ENCODE measurements around the gene KLHL25. TPM values are rescaled to one million over a fixed set of nuclear protein-coding genes. Genes with fewer than 3 reads are reported as not detected.

KLHL25 gene
- total and polyA plus RNA-seq, 2 of the 8 experiments (the other 6 are each of a cell fraction or from before 2014, with no cell fraction given) = 16.5 to 22.0 TPM

DNA sequence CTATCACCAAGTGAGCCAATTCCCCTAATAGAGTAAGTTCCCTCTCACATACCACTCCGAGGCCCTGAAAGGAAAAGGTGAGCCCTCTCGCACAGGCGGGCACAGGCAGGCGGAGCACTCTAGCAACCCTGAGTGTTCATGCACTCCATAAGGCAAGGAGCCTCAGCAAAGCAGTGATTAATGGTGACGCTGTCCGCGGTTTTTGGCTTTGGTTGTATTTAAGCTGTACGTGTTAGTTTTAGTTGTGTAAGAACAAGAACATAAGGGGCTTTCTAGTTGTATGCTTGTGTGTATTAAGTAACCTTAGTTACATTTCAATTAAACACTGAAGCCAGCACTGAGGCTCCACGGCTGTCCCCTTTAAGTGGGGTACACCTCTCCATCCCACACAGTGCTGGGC, 33.1 kb downstream of the KLHL25 start:
- peaks cover 18% of the 10 kb centered on the region for H3K79me1 ChIP-seq (ENCODE audit: low read depth, low read length)
- no peak overlapping the region for H4K5ac ChIP-seq (ENCODE audit: insufficient read length, low read depth, low read length)
- DNase-seq (ENCODE audit: low read depth in 1 of 2, low spot score in 2 of 2) = no peak
- 98% methylated on average over 9 of the region's 9 CpGs; no CpG with 5 or more reads in 1 of the 2 experiments for WGBS, 2 experiments (ENCODE audit: extremely low coverage in 1 of 2, insufficient coverage in 1 of 2, insufficient read length in 1 of 2, insufficient replicate concordance in 2 of 2, low coverage in 1 of 2, low lambda C conversion rate in 2 of 2, missing lambda C conversion rate in 1 of 2)
- TF ChIP-seq TAF1 (IDR thresholded peaks at IDR 0.05; ENCODE audit: low read depth, low read length) = no peak
- H3K36me3 ChIP-seq (ENCODE audit: control insufficient read depth in 2 of 4, insufficient read depth in 4 of 4, low read length in 3 of 4) = peaks cover 0 to 2% (median 0%) of the 10 kb centered on the region in 4 experiments; a peak in 4 of 8 replicates
- no peak overlapping the region for H3K56ac ChIP-seq (replicated peaks; ENCODE audit: insufficient read length, low read depth, low read length)
- ChIA-PET POLR2A (ENCODE audit: partially characterized antibody) (interaction anchor here (5.1 kb wide), 1 partner anchor 10 kb away, joined by 22 read pairs; no protein-coding TSS in a partner anchor), CTCF (ENCODE audit: partially characterized antibody) (interaction anchor here (1.6 to 3.9 kb wide), 3 partner anchors 8 to 16 kb away, joined by 5 to 14 read pairs (median 10); no protein-coding TSS in a partner anchor)
- no peak overlapping the region for H3K9ac ChIP-seq (replicated peaks in 1 of 4; ENCODE audit: extremely low read depth in 1 of 4, low read depth in 3 of 4, low read length in 3 of 4)
- peak overlapping the region; percentile 72; the same call in 1 of the 2 replicates for H4K8ac ChIP-seq (ENCODE audit: extremely low read depth, insufficient read depth, low read length)
- no peak overlapping the region for H3K4me3 ChIP-seq (ENCODE audit: extremely low read depth in 1 of 4, insufficient read depth in 2 of 4, low read depth in 3 of 4, low read length in 4 of 4)
- H3K9me3 ChIP-seq (ENCODE audit: insufficient read depth in 2 of 2, low read depth in 1 of 2, low read length in 1 of 2) = no peaks in the 10 kb centered on the region
- no peak overlapping the region for H2AK5ac ChIP-seq (ENCODE audit: low read depth, low read length)
- no peak overlapping the region for H2BK15ac ChIP-seq (ENCODE audit: low read length)
- peaks cover 0 to 7% (median 3%) of the 10 kb centered on the region in 4 experiments; a peak in 4 of 7 replicates for H3K4me1 ChIP-seq (replicated peaks in 1 of 4; ENCODE audit: control insufficient read depth in 3 of 4, insufficient read depth in 4 of 4, low read length in 3 of 4)
- no peaks in the 10 kb centered on the region for H3K23me2 ChIP-seq (ENCODE audit: low read depth, low read length)
- H3K79me2 ChIP-seq (ENCODE audit: control insufficient read depth in 1 of 2, insufficient read depth in 2 of 2, low read length in 2 of 2) = peaks cover 0 to 33% of the 10 kb centered on the region in 2 experiments; a peak in 2 of 4 replicates
- peaks cover 8 to 16% of the 10 kb centered on the region in 2 experiments for H4K20me1 ChIP-seq (replicated peaks in 1 of 2; ENCODE audit: control insufficient read depth in 1 of 2, insufficient read depth in 2 of 2, low read length in 2 of 2)
- no peaks in the 10 kb centered on the region for H3K27me3 ChIP-seq (replicated peaks in 1 of 4; ENCODE audit: control insufficient read depth in 3 of 4, extremely low read depth in 1 of 4, insufficient read depth in 3 of 4, low read length in 3 of 4)
- H2BK5ac ChIP-seq (ENCODE audit: low read depth, low read length) = no peak overlapping the region
- no peak overlapping the region for H2BK12ac ChIP-seq (ENCODE audit: low read depth, low read length)
- no peak overlapping the region for H3K4ac ChIP-seq (replicated peaks; ENCODE audit: insufficient read length, low read depth, low read length)
- H3K23ac ChIP-seq (ENCODE audit: insufficient read length) = no peak overlapping the region
- H4K91ac ChIP-seq (replicated peaks; ENCODE audit: insufficient read length, low read length) = no peak overlapping the region
- H3K14ac ChIP-seq (ENCODE audit: insufficient read length) = no peak overlapping the region
- no peak overlapping the region for H2BK20ac ChIP-seq (ENCODE audit: low read length)
- no peak overlapping the region for H3K4me2 ChIP-seq (ENCODE audit: insufficient read depth in 1 of 2, low read depth in 2 of 2, low read length in 2 of 2)
- H3K27ac ChIP-seq (ENCODE audit: low read depth, low read length) = no peak overlapping the region
- H2BK120ac ChIP-seq (replicated peaks; ENCODE audit: low read depth, low read length) = no peak overlapping the region
- FAIRE-seq = no peak
- no peak overlapping the region for H3K18ac ChIP-seq (ENCODE audit: extremely low read depth, low read length)
- no peak overlapping the region for H2AFZ ChIP-seq (ENCODE audit: low read length)
